SK-N-SH treated with all-trans-retinoic acid at 6 μM for 48 hours (cell line): ENCODE results near the gene UBE2Z.

ENCODE experiments used
- ARNTL ChIP-seq: fragments of 450-650 bp; formaldehyde crosslinking; IDR thresholded peaks from 2 replicates; pipeline ENCODE4 v1.5.0; 2020; ENCODE audit warnings: low read depth, mild to moderate bottlenecking, moderate library complexity, borderline replicate concordance
- BACH2 ChIP-seq: fragments of 250-450 bp; sonication (Bioruptor Pico); IDR thresholded peaks from 2 replicates; pipeline ENCODE4 v1.9.0; 2021; ENCODE audit warnings: mild to moderate bottlenecking, borderline replicate concordance
- ISL1 ChIP-seq: fragments of 250-450 bp; sonication (Bioruptor Pico); IDR thresholded peaks from 2 replicates; pipeline ENCODE4 v2.1.2; 2022; ENCODE audit warnings: mild to moderate bottlenecking, moderate library complexity
- RARB ChIP-seq: fragments of 250-450 bp; sonication (Bioruptor Pico); IDR thresholded peaks from 2 replicates; pipeline ENCODE4 v1.8.0; 2021; ENCODE audit warnings: mild to moderate bottlenecking, moderate library complexity
- SNAI2 ChIP-seq: fragments of 250-450 bp; sonication (Bioruptor Pico); IDR thresholded peaks from 2 replicates; pipeline ENCODE4 v1.5.0; 2020; ENCODE audit warnings: mild to moderate bottlenecking, moderate library complexity
- TCF4 ChIP-seq: fragments of 250-450 bp; sonication (Bioruptor Pico); IDR thresholded peaks from 2 replicates; pipeline ENCODE4 v1.8.0; 2021; ENCODE audit warnings: mild to moderate bottlenecking, moderate library complexity, borderline replicate concordance
- ZFP3 ChIP-seq: fragments of 250-450 bp; sonication (Bioruptor Pico); IDR thresholded peaks from 2 replicates; pipeline ENCODE4 v1.5.0; 2020; ENCODE audit warnings: mild to moderate bottlenecking, moderate library complexity
- TF ChIP-seq, protein P1 (sequence below): fragments of 250-450 bp; sonication (Bioruptor Pico); IDR thresholded peaks from 2 replicates; pipeline ENCODE4 v1.5.1; 2020; ENCODE audit warnings: low read depth, mild to moderate bottlenecking, moderate library complexity
- TF ChIP-seq, protein P2 (sequence below): fragments of 250-450 bp; sonication (Bioruptor Pico); IDR thresholded peaks from 2 replicates; pipeline ENCODE4 v1.8.0; 2020; ENCODE audit warnings: mild to moderate bottlenecking, moderate library complexity, borderline replicate concordance

DNA sequence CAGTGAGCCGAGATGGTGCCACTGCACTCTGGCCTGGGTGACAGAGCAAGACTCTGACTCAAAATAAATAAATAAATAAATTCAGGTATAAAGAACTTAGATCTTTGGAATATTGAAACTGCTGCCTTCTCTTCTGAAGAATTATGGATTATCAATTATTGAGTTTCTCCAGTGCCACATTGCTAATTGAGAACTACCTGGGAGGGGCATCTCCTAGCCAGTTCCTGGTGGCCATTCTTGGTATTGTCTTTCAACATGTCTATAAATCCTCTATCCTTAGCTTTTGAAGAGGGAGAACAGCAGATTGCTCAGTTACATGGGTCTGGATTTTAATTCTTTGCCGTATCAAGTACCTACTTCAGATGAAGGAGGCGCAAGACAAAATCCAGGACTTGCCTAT lies 48.2 kb upstream of the UBE2Z start:
- TF ChIP-seq, protein P1, sequence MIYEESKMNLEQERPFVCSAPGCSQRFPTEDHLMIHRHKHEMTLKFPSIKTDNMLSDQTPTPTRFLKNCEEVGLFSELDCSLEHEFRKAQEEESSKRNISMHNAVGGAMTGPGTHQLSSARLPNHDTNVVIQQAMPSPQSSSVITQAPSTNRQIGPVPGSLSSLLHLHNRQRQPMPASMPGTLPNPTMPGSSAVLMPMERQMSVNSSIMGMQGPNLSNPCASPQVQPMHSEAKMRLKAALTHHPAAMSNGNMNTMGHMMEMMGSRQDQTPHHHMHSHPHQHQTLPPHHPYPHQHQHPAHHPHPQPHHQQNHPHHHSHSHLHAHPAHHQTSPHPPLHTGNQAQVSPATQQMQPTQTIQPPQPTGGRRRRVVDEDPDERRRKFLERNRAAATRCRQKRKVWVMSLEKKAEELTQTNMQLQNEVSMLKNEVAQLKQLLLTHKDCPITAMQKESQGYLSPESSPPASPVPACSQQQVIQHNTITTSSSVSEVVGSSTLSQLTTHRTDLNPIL (CRISPR knock-in tag) = no peak
- TF ChIP-seq ISL1 (no peak), ZFP3 (CRISPR knock-in tag) (no peak), SNAI2 (CRISPR knock-in tag) (no peak), BACH2 (CRISPR knock-in tag) (no peak), TCF4 (CRISPR knock-in tag) (no peak), RARB (no peak), ARNTL (CRISPR knock-in tag) (no peak)
- TF ChIP-seq, protein P2, sequence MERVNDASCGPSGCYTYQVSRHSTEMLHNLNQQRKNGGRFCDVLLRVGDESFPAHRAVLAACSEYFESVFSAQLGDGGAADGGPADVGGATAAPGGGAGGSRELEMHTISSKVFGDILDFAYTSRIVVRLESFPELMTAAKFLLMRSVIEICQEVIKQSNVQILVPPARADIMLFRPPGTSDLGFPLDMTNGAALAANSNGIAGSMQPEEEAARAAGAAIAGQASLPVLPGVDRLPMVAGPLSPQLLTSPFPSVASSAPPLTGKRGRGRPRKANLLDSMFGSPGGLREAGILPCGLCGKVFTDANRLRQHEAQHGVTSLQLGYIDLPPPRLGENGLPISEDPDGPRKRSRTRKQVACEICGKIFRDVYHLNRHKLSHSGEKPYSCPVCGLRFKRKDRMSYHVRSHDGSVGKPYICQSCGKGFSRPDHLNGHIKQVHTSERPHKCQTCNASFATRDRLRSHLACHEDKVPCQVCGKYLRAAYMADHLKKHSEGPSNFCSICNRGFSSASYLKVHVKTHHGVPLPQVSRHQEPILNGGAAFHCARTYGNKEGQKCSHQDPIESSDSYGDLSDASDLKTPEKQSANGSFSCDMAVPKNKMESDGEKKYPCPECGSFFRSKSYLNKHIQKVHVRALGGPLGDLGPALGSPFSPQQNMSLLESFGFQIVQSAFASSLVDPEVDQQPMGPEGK = no peak
